HepG2 (cell line): Measurements from ENCODE around the gene EMILIN3. TPM values are rescaled to one million over a fixed set of nuclear protein-coding genes. Genes with fewer than 3 reads are reported as not detected.

ENCODE experiments used
- AGO1 ChIP-seq: fragments of 200-400 bp; formaldehyde crosslinking; IDR thresholded peaks from 2 replicates; pipeline ENCODE4 v1.6.1; 2017; ENCODE audit warnings: mild to moderate bottlenecking, low read depth, low read length, moderate library complexity; ENCODE audit not compliant: poor library complexity, severe bottlenecking
- CHCHD3 ChIP-seq: sonication (generic); formaldehyde crosslinking; IDR thresholded peaks from 2 replicates; pipeline ENCODE4 v1.8.0; 2022; ENCODE audit warnings: mild to moderate bottlenecking, missing genetic modification reagents, moderate library complexity
- DNMT3B ChIP-seq: conservative IDR thresholded peaks from 2 replicates; pipeline ENCODE4 v1.6.1; 2016; ENCODE audit warnings: missing biosample characterization, control low read depth
- DR1 ChIP-seq: sonication (generic); formaldehyde crosslinking; IDR thresholded peaks from 2 replicates; pipeline ENCODE4 v1.8.0; 2021; ENCODE audit warnings: mild to moderate bottlenecking, missing genetic modification reagents, inconsistent platforms
- ELF3 ChIP-seq: IDR thresholded peaks from 2 replicates; pipeline ENCODE4 v1.6.1; 2016; ENCODE audit warnings: missing genetic modification reagents, missing compliant biosample characterization
- FLYWCH1 ChIP-seq: sonication (generic); formaldehyde crosslinking; IDR thresholded peaks from 2 replicates; pipeline ENCODE4 v1.8.1; 2023; ENCODE audit warnings: mild to moderate bottlenecking, missing genetic modification reagents
- FOXO1 ChIP-seq: sonication (generic); formaldehyde crosslinking; IDR thresholded peaks from 2 replicates; pipeline ENCODE4 v1.4.0; 2020; ENCODE audit warnings: missing genetic modification reagents
- GABPA ChIP-seq, 2 experiments: IDR thresholded peaks; 2 replicates each; pipeline ENCODE4 v1.6.1; 2011 to 2016; ENCODE audit warnings: low read depth in 2 of 2, low read length in 1 of 2, missing biosample characterization in 1 of 2, missing genetic modification characterization in 1 of 2
- HCFC1 ChIP-seq: fragments of 150-350 bp; IDR thresholded peaks from 2 replicates; pipeline ENCODE4 v1.6.1; 2014; ENCODE audit warnings: low read depth, low read length
- KLF12 ChIP-seq: sonication (generic); formaldehyde crosslinking; IDR thresholded peaks from 2 replicates; pipeline ENCODE4 v1.4.0; 2020; ENCODE audit warnings: missing genetic modification reagents, borderline replicate concordance
- MATR3 ChIP-seq: sonication (generic); formaldehyde crosslinking; IDR thresholded peaks from 2 replicates; pipeline ENCODE4 v1.4.0; 2020; ENCODE audit warnings: missing genetic modification reagents
- PAF1 ChIP-seq: IDR thresholded peaks from 2 replicates; pipeline ENCODE4 v1.6.1; 2016; ENCODE audit warnings: missing genetic modification reagents, missing compliant biosample characterization
- REL ChIP-seq: sonication (generic); formaldehyde crosslinking; conservative IDR thresholded peaks from 2 replicates; pipeline ENCODE4 v1.8.0; 2022; ENCODE audit warnings: mild to moderate bottlenecking, missing genetic modification reagents, moderate library complexity
- RELA ChIP-seq: sonication (generic); formaldehyde crosslinking; IDR thresholded peaks from 2 replicates; pipeline ENCODE4 v1.4.0; 2020; ENCODE audit warnings: missing genetic modification reagents
- REXO4 ChIP-seq: sonication (generic); formaldehyde crosslinking; IDR thresholded peaks from 2 replicates; pipeline ENCODE4 v1.8.0; 2022; ENCODE audit warnings: missing genetic modification reagents, mild to moderate bottlenecking, borderline replicate concordance
- TBX2 ChIP-seq: sonication (generic); formaldehyde crosslinking; IDR thresholded peaks from 2 replicates; pipeline ENCODE4 v1.5.0; 2020; ENCODE audit warnings: missing genetic modification reagents, mild to moderate bottlenecking, borderline replicate concordance
- TBX3 ChIP-seq: fragments of 450-650 bp; IDR thresholded peaks from 2 replicates; pipeline ENCODE4 v1.6.1; 2017; ENCODE audit warnings: antibody characterized with exemption, mild to moderate bottlenecking, inconsistent platforms, borderline replicate concordance
- ZHX2 ChIP-seq, 2 experiments: sonication (generic) in 1 of 2; formaldehyde crosslinking in 1 of 2; IDR thresholded peaks; 2 replicates each; pipeline versions ENCODE4 v1.6.1 to v1.9.0; 2014 to 2022; ENCODE audit warnings: antibody characterized with exemption in 1 of 2, borderline replicate concordance in 1 of 2, inconsistent platforms in 1 of 2, low read depth in 1 of 2, missing genetic modification reagents in 1 of 2
- ZMAT5 ChIP-seq: sonication (generic); formaldehyde crosslinking; IDR thresholded peaks from 2 replicates; pipeline ENCODE4 v1.5.0; 2020; ENCODE audit warnings: mild to moderate bottlenecking, low read depth, missing genetic modification reagents, borderline replicate concordance
- ZNF292 ChIP-seq: sonication (generic); formaldehyde crosslinking; IDR thresholded peaks from 2 replicates; pipeline ENCODE4 v1.8.1; 2022; ENCODE audit warnings: mild to moderate bottlenecking, low read depth, missing genetic modification reagents, borderline replicate concordance
- ZNF510 ChIP-seq: sonication (generic); formaldehyde crosslinking; IDR thresholded peaks from 2 replicates; pipeline ENCODE4 v1.4.0; 2020; ENCODE audit warnings: low read depth, mild to moderate bottlenecking, missing genetic modification reagents
- ZNF558 ChIP-seq: sonication (generic); formaldehyde crosslinking; IDR thresholded peaks from 2 replicates; pipeline ENCODE4 v1.9.0; 2022; ENCODE audit warnings: mild to moderate bottlenecking, missing genetic modification reagents, borderline replicate concordance
- ZNF839 ChIP-seq: sonication (generic); formaldehyde crosslinking; IDR thresholded peaks from 2 replicates; pipeline ENCODE4 v1.4.0; 2020; ENCODE audit warnings: missing genetic modification reagents, mild to moderate bottlenecking, borderline replicate concordance
- polyA plus RNA-seq, 8 experiments: library from polyadenylated mRNA; depleted of rRNA in 3 of 8; stranded (reverse) in 7 of 8; unstranded in 1 of 8; fragments of >200 nt; fragmentation: Illumina TruSeq in 4 of 8; extraction: Trizol in 4 of 8; gene quantifications; 2 replicates each; pipeline versions ENCODE4 v1.2.1 to v1.2.3, GENCODE V29; 2011 to 2016; ENCODE audit warnings: low read depth in 4 of 8, missing spikeins in 1 of 8, mixed read lengths in 1 of 8; ENCODE audit not compliant: insufficient read depth in 1 of 8
- total RNA-seq, 5 experiments: library from RNA; depleted of rRNA; stranded (reverse); fragments of >200 nt; fragmentation: Illumina TruSeq; extraction: Trizol; gene quantifications; 2 replicates each; pipeline ENCODE4 v1.2.3, GENCODE V29; 2016; ENCODE audit warnings: low read depth in 1 of 5

EMILIN3 gene
- total and polyA plus RNA-seq, 2 of the 13 experiments (the other 11 are each of a cell fraction or from before 2014, with no cell fraction given): 0.25 to 0.29 TPM

- no peak for TF ChIP-seq RELA (CRISPR knock-in tag)
- peak; percentile 67; the same call in 1 of the 2 replicates for TF ChIP-seq REXO4
- TF ChIP-seq ZNF558 (CRISPR knock-in tag): peak; percentile 93; the same call in 1 of the 2 replicates
- TF ChIP-seq ZHX2 (IDR thresholded peaks at IDR 0.05; ENCODE audit: low read depth): 0 out of 2 replicates have a peak, but pooled peaks have one; percentile 9
- 0 out of 2 replicates have a peak, but pooled peaks have one; percentile 74 for TF ChIP-seq ZHX2 (CRISPR knock-in tag; IDR thresholded peaks at IDR 0.05; ENCODE audit: borderline replicate concordance)
- no peak for TF ChIP-seq ZMAT5 (CRISPR knock-in tag)
- TF ChIP-seq ELF3: 0 out of 2 replicates have a peak, but pooled peaks have one; percentile 19
- TF ChIP-seq ZNF510: peak; percentile 50
- TF ChIP-seq FLYWCH1 (CRISPR knock-in tag): no peak
- TF ChIP-seq DR1 (CRISPR knock-in tag): no peak
- peak; percentile 82 for TF ChIP-seq REL (CRISPR knock-in tag)
- TF ChIP-seq HCFC1: no peak
- TF ChIP-seq ZNF839 (CRISPR knock-in tag): peak; percentile 63; the same call in 1 of the 2 replicates
- TF ChIP-seq DNMT3B (CRISPR knock-in tag): no peak; the same call in 1 of the 2 replicates
- TF ChIP-seq PAF1: no peak
- no peak for TF ChIP-seq MATR3
- TF ChIP-seq AGO1: no peak
- TF ChIP-seq GABPA (IDR thresholded peaks at IDR 0.05; ENCODE audit: low read depth, low read length): no peak
- TF ChIP-seq GABPA (CRISPR knock-in tag; IDR thresholded peaks at IDR 0.05; ENCODE audit: low read depth): no peak
- TF ChIP-seq TBX3: no peak
- TF ChIP-seq ZNF292: peak; percentile 82
- TF ChIP-seq TBX2 (CRISPR knock-in tag): peak; percentile 73
- peak; percentile 21; the same call in 1 of the 2 replicates for TF ChIP-seq CHCHD3 (CRISPR knock-in tag)
- peak; percentile 55 for TF ChIP-seq FOXO1 (CRISPR knock-in tag)
- TF ChIP-seq KLF12 (CRISPR knock-in tag): 0 out of 2 replicates have a peak, but pooled peaks have one; percentile 74
Measured at GRCh38 chr20:41316602-41317545, 49.7 kb downstream of the EMILIN3 start (continued).
